T-helper 1 cell (primary cell): ENCODE results near the gene ANKRD62.
"Not testable (repeated sequence)": the region's sequence is repeated elsewhere in the genome, so short reads cannot be mapped to it uniquely, and the experiment has no call there.

Experiments used
- DNase-seq, 5 donors: peaks; one replicate each; pipeline ENCODE4 v3.0.0-alpha.2; 2012 to 2020

The ANKRD62 gene

DNA sequence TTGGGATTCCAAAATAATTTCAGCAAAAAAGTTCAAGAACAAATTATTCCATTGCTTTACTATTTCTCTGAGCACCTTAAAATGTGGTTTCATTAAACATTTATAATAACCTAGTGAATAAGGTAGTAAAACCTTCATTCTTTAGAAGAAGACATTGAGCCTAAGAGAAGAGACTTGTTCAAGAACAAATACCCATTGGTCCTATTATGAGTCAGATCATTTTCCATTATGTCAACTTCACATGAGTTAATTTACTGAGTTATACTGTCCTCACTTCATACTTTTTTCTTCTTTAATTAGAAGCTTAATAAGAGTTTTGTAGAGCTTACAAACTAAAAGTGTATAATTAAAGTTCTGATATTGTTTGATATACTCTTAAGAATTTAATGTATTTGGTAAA is 5.5 kb downstream of the ANKRD62 start:
- peak in 1 of 5 donors; percentile 18 for DNase-seq

DNA sequence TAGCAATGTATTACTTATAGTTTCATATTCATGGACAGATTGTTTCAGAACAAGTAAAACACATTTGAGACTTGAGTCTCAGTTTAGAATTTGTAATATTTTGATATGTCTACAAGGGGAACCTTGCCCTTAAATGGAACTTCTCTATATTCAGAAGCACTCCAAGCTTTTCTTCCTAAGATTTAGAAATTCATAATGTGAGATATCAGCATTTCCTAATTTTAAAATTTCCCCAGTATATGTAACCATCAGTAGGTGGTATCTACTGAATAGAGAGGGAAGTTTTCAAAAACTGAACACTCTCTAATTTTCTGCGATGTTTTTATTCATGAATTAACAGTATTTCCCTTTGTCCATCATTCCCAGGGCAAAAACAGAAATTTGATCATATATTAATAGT is 7.6 kb downstream of the ANKRD62 start:
- DNase-seq = no peak

DNA sequence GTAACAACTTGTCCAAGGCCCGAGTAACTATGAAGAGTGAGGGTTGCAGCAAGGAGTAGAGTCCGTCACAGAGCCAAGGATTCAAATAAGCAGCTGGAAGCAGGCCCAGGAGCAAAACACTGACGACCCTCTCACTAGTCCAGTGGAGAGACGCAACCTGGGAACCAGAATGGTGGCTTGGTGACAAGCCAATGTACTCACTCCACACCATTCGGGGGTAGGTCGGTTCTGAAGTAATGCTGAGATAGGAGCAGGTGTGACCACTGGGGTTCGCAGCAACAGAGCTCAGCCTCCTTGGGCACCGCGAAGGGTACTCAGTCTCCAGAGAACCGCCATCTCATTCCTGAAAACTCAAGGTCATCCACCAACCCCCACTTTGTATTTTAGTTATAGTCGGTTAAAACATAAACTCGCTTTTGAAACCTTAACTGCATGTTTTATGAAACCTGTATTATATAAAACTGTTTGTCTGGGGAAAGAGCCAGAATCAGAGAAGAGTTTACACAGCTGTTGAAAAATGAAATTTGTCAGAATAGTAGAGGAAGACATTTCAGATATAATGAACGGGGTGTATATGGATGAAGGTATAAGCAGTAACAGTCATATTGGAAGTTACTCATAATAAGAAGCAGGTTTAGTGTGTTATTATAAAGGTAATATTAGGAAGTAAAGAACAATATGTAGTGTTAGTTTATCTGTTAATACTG is 8.6 kb downstream of the ANKRD62 start:
- DNase-seq = no peak

DNA sequence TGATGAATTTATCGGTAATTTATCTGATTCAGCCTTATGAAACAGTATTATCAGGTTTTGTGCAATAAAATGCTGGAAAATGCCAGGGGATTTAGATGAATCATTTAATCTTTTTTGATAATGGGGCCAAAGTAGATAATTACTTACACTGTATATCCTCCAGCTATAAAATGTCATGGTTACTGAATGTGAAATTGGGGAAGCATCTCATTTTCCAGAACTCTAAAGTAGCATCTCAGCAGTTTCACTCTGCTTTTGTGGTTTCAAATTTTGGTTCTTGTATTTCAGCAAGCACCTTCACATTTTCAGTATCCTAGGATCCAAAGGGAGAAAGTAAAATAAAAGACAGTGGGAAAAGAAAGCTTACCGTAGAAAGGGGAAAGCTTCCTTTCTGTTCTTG is 12.8 kb downstream of the ANKRD62 start:
- DNase-seq = no peak

DNA sequence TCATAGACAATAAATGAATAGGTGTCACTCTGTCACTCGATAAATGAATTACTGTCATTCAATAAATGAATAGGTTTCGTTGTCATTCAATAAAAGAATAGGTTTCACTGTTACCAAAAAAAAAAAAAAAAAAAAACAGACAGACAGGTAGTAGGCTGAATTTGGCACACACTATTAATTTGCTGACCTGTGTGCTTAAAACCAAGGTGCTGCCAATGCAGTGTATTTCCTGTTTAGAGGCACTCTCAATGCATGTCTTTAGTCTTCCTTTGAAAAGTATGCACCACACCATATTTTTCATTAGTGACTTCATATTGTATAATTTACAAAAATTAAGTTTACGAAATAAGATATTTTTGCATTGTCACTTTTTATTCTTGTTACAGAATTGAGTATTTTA is 16.2 kb downstream of the ANKRD62 start:
- no peak for DNase-seq

DNA sequence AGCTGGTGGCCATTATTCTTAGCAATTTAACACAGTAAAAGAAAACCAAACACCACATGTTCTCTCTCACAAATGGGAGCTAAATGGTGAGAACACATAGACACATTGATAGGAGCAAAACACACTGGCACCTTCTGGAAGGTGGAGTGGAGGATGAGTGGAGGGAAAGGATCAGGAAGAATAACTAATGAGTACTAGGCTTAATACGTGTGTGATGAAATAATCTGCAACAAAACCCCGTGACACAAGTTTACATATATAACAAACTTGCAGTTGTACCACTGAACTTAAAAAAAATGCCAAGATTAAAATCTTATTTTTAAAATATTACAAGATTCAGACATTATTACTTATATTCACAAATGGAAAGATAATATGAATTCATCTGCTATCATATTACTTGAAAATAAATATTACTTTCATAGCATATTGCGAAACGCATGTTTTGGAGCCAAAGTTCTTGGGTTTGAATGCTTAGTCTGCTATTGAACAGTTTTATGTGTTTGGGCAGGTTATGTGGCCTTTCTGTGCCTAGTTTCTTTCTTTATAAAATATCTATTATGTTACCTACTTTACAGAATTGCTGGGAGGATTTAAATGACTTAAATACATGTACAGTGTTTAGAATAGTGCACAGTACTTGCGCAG is 20.5 kb downstream of the ANKRD62 start:
- DNase-seq = no peak

DNA sequence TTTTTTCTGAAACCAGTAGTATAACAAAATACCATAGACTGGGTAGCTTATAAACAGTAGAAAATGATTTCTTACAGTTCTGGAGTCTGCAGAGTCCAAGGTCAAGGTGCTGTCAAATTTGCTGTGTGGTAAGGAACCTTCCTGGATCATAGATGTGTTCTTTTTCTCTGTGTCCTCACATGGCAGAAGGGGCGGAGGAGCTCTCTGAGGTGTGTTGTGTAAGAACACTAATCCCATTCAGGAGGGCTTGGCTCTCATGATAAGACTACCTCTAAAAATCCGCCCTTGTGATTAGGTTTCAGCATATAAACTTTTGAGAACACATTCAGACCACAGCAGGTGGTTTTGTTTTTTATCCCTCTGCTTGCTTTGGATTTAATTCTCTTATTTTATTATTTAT is 25.7 kb downstream of the ANKRD62 start:
- no peak for DNase-seq

DNA sequence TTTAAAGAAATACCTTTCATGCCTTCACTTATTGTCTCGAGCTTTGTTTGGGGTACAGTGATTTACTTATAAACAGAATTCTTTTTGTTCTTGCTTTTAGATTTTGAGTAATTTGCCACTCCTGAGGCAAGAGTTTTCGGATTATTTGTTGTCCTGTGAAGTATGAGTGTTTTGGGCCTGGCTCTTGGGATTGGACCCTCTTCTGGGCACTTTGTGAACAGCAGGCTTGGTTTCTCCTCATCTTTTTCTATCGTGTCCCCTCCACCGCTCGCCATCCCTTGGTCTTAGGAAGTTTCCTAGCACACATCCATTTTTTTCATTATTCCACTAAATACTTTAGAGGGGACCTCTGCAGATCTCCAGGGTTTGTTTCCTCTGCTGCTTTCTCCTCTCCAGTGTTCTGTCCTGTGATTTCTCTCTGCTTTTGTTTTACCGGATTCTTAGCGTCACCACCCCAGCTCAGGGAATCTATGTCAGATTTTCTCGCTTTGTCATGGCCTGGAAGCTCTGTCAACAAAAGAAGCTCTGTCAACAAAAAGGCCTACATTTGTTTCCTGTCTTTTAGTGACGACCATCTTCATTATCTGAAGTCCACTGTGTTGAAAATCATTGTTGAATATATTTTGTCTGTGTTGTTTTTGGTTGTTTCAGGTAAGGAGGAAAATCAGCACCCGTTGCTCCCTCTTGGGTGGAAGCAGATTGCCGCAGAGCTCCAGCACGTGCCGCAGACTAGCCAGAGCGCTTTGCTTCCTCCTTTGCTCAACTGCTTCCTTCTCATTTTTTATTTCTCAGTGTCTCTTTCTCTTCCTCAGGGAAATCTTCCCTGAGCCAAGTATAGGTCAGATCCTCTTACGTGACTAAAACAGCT is 27.8 kb downstream of the ANKRD62 start:
- DNase-seq = no peak

DNA sequence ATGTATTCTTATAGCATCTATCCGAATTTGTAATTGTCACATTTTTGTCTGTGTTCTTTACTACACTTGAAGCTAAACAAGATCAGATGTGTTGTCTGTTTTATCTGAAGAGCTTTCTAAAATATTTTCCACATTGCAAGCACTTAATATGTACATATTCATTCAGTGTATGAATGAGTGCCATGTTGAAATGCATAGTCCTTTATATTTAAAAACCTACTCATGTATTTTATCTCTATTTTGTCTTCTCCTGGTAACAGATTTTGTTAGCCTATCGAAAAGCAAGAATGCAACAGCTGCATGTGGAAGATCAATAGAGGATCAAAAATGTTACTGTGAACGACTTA is 28.4 kb downstream of the ANKRD62 start:
- DNase-seq = not testable (repeated sequence)

DNA sequence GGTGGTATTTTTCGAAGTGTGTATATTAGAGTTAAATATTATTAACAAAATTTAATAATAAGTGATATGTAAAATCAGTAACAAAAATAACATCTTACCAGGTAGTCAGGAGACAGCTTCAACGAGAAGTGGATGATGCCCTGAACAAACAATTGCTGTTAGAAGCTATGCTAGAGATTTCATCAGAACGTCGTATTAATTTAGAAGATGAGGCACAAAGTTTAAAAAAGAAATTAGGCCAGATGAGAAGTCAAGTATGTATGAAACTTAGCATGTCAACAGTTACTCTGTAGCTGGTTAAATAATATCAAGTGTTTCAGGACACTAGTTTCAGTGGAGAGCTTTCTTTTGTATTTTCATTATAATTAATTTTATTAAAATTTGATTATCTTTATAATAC is 34.0 kb downstream of the ANKRD62 start:
- DNase-seq = not testable (repeated sequence)

DNA sequence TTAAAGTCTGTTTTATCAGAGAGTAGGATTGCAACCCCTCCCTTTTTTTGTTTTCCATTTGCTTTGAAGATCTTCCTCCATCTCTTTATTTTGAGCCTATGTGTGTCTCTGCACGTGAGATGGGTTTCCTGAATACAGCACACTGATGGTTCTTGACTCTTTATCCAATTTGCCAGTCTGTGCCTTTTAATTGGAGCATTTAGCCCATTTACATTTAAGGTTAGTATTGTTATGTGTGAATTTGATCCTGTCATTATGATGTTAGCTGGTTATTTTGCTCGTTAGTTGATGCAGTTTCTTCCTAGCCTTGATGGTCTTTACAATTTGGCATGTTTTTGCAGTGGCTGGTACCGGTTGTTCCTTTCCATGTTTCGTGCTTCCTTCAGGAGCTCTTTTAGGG is 45.2 kb downstream of the ANKRD62 start:
- not testable (repeated sequence) for DNase-seq

DNA sequence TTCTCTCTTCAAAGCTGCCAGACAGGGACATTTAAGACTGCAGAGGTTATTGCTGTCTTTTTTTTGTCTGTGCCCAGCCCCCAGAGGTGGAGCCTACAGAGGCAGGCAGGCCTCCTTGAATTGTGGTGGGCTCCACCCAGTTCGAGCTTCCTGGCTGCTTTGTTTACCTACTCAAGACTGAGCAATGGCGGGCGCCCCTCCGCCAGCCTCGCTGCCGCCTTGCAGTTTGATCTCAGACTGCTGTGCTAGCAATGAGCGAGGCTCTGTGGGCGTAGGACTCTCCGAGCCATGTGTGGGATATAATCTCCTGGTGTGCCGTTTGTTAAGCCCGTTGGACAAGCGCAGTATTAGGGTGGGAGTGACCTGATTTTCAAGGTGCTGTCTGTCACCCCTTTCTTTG is 47.2 kb downstream of the ANKRD62 start:
- not testable (repeated sequence) for DNase-seq

DNA sequence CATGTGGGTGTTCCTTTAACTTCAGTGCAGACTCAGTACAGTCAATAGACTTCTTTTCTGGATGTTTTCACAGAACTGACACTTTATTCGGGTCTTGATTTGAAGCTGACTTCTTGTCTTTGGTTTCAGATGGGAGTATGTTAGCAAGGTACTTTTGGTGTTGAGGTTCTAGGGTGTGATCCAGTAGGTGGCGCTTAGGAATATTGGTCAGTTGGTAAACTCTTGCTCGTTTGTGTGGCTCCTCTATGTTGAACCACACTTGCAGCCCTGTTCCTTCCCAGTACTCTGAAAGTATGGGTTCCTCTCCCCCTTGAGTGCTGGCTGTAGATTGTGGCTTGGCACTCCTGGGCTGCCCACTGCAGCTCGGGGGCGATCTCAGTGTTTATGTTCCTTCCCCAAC is 48.1 kb downstream of the ANKRD62 start:
- DNase-seq = not testable (repeated sequence)

DNA sequence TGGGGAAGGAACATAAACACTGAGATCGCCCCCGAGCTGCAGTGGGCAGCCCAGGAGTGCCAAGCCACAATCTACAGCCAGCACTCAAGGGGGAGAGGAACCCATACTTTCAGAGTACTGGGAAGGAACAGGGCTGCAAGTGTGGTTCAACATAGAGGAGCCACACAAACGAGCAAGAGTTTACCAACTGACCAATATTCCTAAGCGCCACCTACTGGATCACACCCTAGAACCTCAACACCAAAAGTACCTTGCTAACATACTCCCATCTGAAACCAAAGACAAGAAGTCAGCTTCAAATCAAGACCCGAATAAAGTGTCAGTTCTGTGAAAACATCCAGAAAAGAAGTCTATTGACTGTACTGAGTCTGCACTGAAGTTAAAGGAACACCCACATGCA is 55.8 kb downstream of the ANKRD62 start:
- DNase-seq = not testable (repeated sequence)

DNA sequence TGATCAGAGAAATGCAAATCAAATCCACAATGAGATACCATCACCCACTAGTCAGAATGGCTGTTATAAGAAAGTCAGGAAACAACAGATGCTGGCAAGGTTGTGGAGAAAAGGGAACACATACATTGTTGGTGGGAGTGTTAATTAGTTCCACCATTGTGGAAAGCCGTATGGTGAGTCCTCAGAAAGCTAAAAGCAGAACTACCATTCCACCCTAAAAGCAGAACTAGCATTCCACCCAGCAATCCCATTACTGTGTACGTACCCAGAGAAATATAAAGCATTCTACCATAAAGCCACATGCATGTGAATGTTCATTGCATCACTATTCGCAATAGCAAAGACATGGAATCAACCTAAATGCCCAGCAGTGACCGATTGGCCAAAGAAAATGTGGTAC is 60.7 kb downstream of the ANKRD62 start:
- no peak for DNase-seq

DNA sequence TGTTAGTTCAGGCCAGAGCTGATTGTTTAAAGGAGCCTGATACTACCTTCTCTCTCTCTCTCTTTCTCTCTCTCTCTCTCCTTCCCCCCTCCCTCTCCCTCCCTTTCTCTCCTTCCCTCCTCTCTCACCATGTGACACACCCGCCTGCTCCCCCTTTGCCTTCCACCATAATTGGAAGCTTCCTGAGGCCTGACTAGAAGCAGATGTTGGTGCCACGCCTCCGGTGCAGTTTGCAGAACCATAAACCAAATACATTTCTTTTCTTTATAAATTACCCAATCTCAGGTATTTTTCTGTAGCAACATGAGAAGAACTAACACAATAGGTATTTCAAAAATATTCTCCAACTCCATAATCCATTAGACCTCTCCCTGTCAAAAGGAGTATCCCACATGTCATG is 62.4 kb downstream of the ANKRD62 start:
- no peak for DNase-seq

DNA sequence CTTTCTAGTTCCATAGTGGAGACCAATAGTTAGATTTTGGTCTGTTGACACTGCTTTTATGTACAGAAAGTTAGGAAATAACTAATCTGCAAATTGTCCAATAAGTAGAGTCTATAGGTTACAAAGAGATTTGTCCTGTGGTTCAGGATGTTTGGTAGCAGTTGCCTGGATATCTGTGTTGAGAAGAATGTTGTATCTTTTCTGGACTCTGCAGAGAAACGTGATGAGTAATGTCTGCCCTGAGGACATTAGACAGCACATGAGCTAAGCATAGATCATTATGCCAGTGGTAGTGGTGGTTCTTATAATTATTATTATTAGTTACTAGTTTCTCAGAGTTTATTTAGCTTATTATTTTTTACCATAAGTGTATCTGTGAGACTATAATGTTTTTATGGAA is 65.8 kb downstream of the ANKRD62 start:
- no peak for DNase-seq

DNA sequence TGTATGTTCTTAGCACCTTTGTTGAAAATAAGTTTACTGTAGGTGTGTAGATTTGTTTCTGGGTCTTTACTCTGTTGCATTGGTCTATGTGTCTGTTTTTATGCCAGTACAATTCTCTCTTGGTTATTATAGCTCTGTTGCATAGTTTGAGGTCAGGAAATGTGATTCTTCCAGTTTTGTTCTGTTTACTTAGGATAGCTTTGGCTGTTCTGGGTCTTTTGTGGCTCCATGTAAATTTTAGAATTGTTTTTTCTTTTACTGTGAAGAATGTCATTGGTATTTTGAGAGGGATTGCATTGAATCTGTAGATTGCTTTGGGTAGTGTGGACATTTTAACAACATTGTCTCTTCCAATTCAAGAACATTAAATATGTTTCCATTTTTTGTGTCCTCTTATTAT is 69.1 kb downstream of the ANKRD62 start:
- DNase-seq = no peak

DNA sequence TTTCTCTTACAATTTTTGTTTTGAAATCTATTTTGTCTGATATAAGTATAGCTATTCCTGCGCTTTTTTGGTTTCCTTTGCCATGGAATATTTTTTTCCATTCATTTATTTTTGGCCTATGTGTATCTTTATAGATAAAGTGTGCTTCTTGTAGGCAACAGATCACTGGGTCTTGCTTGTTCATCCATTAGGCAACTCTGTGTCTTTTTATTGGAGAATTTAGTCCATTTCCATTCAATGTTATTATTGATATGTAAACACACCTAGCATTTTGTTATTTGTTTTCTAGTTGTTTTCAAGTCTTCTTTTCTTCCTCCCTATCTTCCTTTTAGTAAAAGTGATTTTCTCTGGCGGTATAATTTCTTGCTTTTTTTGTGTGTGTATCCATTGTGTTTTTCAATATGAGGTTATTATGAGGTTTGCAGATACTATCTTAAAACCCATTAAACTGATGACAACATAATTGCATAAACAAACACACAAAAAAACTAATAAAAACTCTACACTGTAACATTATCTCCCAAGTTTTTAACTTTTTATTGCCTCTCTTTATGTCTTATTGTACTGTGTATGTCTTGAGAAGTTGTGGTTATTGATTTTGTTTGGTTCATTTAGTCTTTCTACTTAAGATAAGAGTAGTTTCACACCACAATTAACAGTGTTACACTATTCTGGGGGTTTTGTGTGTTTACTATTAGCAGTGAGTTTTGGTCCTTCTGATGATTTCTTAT is 71.6 kb downstream of the ANKRD62 start:
- DNase-seq = no peak
